WERI-Rb-1 (cell line): Measurements from ENCODE around the gene ANO10.

Source experiments
- DNase-seq: peaks from one replicate; pipeline ENCODE4 v3.0.0-alpha.2; 2020
- H3K27ac ChIP-seq: fragments of 250-450 bp; sonication (Bioruptor Pico); 2 replicates; pipeline ENCODE4 v1.5.1; 2020; ENCODE audit warnings: mild to moderate bottlenecking, moderate library complexity
- H3K27me3 ChIP-seq: fragments of 250-450 bp; sonication (Bioruptor Pico); 2 replicates; pipeline ENCODE4 v1.5.1; 2021; ENCODE audit warnings: mild to moderate bottlenecking, low read depth, moderate library complexity; ENCODE audit not compliant: insufficient read depth, severe bottlenecking
- H3K36me3 ChIP-seq: fragments of 250-450 bp; sonication (Bioruptor Pico); 2 replicates; pipeline ENCODE4 v1.5.1; 2020; ENCODE audit warnings: mild to moderate bottlenecking, moderate library complexity
- H3K4me3 ChIP-seq: 2 replicates; pipeline ENCODE4 v1.5.1; 2011; ENCODE audit warnings: low read depth, mild to moderate bottlenecking, control low read depth, low read length
- H3K9me3 ChIP-seq: fragments of 250-450 bp; sonication (Bioruptor Pico); 2 replicates; pipeline ENCODE4 v1.5.1; 2021; ENCODE audit warnings: mild to moderate bottlenecking, moderate library complexity; ENCODE audit not compliant: severe bottlenecking
- CTCF ChIP-seq: IDR thresholded peaks from 2 replicates; pipeline ENCODE4 v1.5.1; 2011; ENCODE audit warnings: low read depth, mild to moderate bottlenecking, control low read depth, inconsistent platforms, low read length

Gene ANO10

GRCh38 chr3:43649365-43649968 lies 27.7 kb upstream of the ANO10 start:
- DNase-seq = peak; percentile 61
- no peak overlapping the region for H3K4me3 ChIP-seq
- TF ChIP-seq CTCF = no peak
- H3K27ac ChIP-seq = no peak overlapping the region
- H3K27me3 ChIP-seq = no peaks in the 10 kb centered on the region
- no peaks in the 10 kb centered on the region for H3K36me3 ChIP-seq
- no peaks in the 10 kb centered on the region for H3K9me3 ChIP-seq

- TF ChIP-seq CTCF = no peak
- H3K9me3 ChIP-seq = no peaks in the 10 kb centered on the region
- no peaks in the 10 kb centered on the region for H3K27me3 ChIP-seq
- DNase-seq = no peak
- H3K4me3 ChIP-seq = no peak overlapping the region
- H3K27ac ChIP-seq = no peak overlapping the region
- no peaks in the 10 kb centered on the region for H3K36me3 ChIP-seq
Measured at GRCh38 chr3:43648957-43649356, 27.1 kb upstream of the ANO10 start.

DNA sequence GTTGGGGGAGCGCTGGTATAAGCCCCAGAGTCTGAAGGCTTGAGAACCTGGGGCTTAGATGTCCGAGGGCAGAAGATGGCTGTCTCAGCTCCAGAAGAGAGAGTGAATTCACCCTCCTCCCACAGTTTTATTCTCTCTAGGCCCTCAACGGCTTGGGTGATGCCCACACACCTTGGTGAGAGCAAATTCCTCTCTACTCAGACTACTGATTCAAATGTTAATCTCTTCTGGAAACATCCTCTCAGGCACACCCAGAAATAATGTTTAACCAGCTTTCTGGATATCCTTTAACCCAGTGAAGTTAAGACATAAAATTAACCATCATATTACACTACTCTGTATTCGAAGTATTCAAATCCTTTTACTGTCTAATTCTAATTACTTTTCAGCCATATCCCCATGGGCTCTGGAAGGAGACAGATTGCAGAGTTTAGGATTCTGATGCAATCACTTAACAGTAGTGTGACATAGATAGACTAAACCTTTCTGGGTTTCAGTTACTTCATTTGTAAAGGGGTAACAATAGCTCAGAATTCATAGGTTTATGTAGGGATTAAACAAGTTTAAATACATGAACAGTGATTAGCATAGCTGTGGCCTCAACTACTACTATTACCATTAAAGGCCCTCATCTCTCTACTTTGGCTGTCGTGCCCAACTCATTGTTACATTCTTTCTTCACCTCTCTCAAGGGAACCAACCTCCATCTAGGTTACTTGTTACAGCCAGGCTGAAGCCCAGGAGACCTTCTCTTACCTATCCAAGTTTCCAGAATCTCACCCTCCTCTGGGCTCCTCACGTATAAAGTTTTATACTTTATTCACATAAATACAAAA lies 25.7 kb upstream of the ANO10 start:
- H3K4me3 ChIP-seq = no peak overlapping the region
- peak overlapping the region; percentile 39 for H3K27ac ChIP-seq
- H3K36me3 ChIP-seq = no peaks in the 10 kb centered on the region
- TF ChIP-seq CTCF = no peak
- H3K27me3 ChIP-seq = no peaks in the 10 kb centered on the region
- H3K9me3 ChIP-seq = no peaks in the 10 kb centered on the region
- no peak for DNase-seq

DNA sequence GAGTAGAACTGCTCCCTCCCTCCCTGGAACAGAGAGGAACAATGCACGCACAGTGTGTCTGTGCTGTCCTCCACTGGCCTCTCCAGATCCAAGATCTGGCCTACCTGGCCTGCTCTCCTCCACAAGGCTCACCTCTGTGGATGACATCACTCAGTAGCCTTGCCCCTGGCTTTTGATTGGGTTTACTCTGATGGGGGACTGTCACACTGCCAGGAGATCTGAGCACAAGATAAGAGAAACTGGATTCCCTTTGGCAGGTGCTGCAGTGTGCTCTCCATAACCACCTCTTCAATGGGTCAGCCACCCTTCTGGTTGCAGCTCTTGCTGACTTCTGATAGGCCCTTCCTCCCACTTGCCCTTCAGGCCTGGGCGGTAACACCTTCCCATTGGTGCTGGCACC lies 22.6 kb upstream of the ANO10 start:
- no peak for DNase-seq
- Histone ChIP-seq H3K36me3 (no peaks in the 10 kb centered on the region), H3K27me3 (no peaks in the 10 kb centered on the region), H3K27ac (no peak overlapping the region), H3K9me3 (no peaks in the 10 kb centered on the region), H3K4me3 (no peak overlapping the region)
- no peak for TF ChIP-seq CTCF

DNA sequence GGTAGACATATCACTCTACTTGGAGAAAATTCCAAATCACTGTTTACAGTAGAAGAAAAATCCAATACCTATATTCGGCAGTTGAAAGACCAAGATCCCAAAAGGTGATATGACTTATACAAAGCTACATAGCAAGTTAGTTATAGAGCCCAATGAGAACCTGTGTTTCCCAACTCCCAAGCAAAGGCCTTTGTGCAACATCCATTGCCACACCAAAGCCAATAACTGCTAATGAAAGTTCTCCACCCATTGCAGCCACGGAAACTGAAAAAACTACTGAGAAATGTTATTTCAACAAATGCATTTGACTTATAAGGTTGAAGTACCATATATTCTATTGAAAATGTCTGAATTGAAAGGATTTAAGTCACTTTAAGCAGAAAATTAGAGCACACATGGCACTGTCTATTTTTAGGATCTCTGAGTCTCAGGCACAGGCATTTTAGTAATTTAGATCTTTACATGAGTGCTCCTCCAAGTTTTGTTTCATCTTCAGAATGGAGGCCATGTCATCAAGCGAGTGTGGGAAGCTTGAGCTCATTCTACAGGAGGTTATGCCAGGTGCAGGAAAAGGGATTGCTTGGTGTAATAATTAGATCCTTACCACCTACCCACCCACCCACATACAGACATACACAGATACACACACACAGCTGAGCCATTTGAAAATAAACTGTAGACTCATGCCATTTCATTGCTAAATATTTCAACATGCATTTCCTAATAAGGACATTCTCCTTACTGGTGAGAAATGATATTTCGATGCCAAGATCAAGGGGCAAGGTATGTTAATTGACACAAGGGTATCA lies 19.7 kb upstream of the ANO10 start:
- Histone ChIP-seq H3K27me3 (no peaks in the 10 kb centered on the region), H3K4me3 (no peak overlapping the region), H3K27ac (no peak overlapping the region), H3K36me3 (no peaks in the 10 kb centered on the region), H3K9me3 (no peaks in the 10 kb centered on the region)
- TF ChIP-seq CTCF = no peak
- DNase-seq = no peak
